ENCODE data around the gene RIPOR1.

- TF ChIP-seq EZH2 (IDR thresholded peaks at IDR 0.05; ENCODE audit: insufficient read depth, poor library complexity, severe bottlenecking): no peak
- no peak for TF ChIP-seq EZH2phosphoT487 (IDR thresholded peaks at IDR 0.05; ENCODE audit: insufficient read depth, low read depth)
Observed at GRCh38 chr16:67594956-67595355, 66.3 kb downstream of the RIPOR1 start.

Data from GM23248 (cell line).